ENCODE results near the gene RBMS3.

DNA sequence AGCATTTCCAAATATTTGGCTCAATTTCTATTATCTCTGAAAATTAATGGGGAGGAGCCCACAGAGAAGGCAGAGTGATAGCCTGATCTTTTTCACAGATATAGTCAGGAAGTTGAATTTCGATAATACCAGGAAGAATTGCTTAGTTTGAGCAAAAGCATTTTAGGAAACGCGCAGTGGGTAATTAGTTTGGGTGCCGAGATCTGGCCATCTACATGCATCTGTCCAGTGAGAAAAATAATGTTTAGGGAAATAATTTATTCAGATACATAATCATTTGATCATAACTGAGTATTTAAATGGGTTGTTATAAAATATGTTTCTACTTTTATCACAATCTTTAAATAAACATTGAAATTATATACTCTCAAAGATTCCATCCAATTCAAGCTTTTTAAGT is 653.9 kb downstream of the RBMS3 start:
- TF ChIP-seq, protein P1, sequence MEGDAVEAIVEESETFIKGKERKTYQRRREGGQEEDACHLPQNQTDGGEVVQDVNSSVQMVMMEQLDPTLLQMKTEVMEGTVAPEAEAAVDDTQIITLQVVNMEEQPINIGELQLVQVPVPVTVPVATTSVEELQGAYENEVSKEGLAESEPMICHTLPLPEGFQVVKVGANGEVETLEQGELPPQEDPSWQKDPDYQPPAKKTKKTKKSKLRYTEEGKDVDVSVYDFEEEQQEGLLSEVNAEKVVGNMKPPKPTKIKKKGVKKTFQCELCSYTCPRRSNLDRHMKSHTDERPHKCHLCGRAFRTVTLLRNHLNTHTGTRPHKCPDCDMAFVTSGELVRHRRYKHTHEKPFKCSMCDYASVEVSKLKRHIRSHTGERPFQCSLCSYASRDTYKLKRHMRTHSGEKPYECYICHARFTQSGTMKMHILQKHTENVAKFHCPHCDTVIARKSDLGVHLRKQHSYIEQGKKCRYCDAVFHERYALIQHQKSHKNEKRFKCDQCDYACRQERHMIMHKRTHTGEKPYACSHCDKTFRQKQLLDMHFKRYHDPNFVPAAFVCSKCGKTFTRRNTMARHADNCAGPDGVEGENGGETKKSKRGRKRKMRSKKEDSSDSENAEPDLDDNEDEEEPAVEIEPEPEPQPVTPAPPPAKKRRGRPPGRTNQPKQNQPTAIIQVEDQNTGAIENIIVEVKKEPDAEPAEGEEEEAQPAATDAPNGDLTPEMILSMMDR (IDR thresholded peaks at IDR 0.05) = no peak
- TF ChIP-seq EP300 (IDR thresholded peaks at IDR 0.05) (no peak), POLR2AphosphoS5 (IDR thresholded peaks at IDR 0.05) (no peak)
